SK-N-SH (cell line): ENCODE measurements around the gene HUNK. TPM values are rescaled to one million over a fixed set of nuclear protein-coding genes. Genes with fewer than 3 reads are reported as not detected.

Experiments
- CTCF ChIA-PET: fragments of 300-600, 350-600 bp; formaldehyde crosslinking; extraction: SDS; loops from one replicate; lab custom pipeline; 2021; lab: Yijun Ruan, JAX
- POLR2A ChIA-PET: fragments of 350-600 bp; sonication (Branson Sonifier 250); formaldehyde crosslinking; extraction: SDS; loops from one replicate; lab custom pipeline; 2020; ENCODE audit warnings: antibody characterized with exemption, inconsistent platforms; lab: Yijun Ruan, JAX
- DNase-seq: peaks from one replicate; pipeline ENCODE4 v3.0.0; 2012
- H2AFZ ChIP-seq: fragments of 200-600 bp; sonication (generic); 2 replicates; pipeline ENCODE4 v1.8.1; 2016; ENCODE audit warnings: antibody characterized with exemption, mild to moderate bottlenecking, low read depth
- H3F3A ChIP-seq: fragments of 200-600 bp; sonication (generic); replicated peaks from 2 replicates; pipeline ENCODE3; 2016; ENCODE audit warnings: antibody characterized with exemption, mild to moderate bottlenecking; ENCODE audit not compliant: insufficient read depth
- H3K27ac ChIP-seq, 2 experiments: fragments of 200-500 bp in 1 of 2; fragments of 200-600 bp in 1 of 2; sonication (Bioruptor generic) in 1 of 2; sonication (generic), shearing (Covaris generic) in 1 of 2; 2 replicates each; pipeline versions ENCODE4 v1.5.1 to v1.6.1; 2014 to 2016; ENCODE audit warnings: low read depth in 2 of 2, inconsistent platforms in 1 of 2, low read length in 1 of 2, mild to moderate bottlenecking in 1 of 2, mixed read lengths in 1 of 2
- H3K27me3 ChIP-seq: fragments of 200-600 bp; sonication (generic), shearing (Covaris generic); 2 replicates; pipeline ENCODE4 v1.6.1; 2016; ENCODE audit warnings: mixed run types; ENCODE audit not compliant: insufficient read depth
- H3K36me3 ChIP-seq, 2 experiments: fragments of 200-500 bp in 1 of 2; fragments of 200-600 bp in 1 of 2; sonication (Bioruptor generic) in 1 of 2; sonication (generic) in 1 of 2; replicated peaks in 1 of 2; 2 replicates each; pipeline versions ENCODE3 to v1.5.1; 2014 to 2016; ENCODE audit warnings: low read length in 1 of 2, mild to moderate bottlenecking in 1 of 2; ENCODE audit not compliant: insufficient read depth in 2 of 2, control insufficient read depth in 1 of 2
- H3K4me1 ChIP-seq, 2 experiments: fragments of 200-500 bp in 1 of 2; fragments of 200-600 bp in 1 of 2; sonication (Bioruptor generic) in 1 of 2; sonication (generic), shearing (Covaris generic) in 1 of 2; 2 replicates each; pipeline versions ENCODE4 v1.5.1 to v1.6.1; 2014 to 2016; ENCODE audit warnings: low read depth in 1 of 2, low read length in 1 of 2, mixed run types in 1 of 2; ENCODE audit not compliant: insufficient read depth in 2 of 2, control insufficient read depth in 1 of 2
- H3K4me2 ChIP-seq: fragments of 200-600 bp; sonication (generic), shearing (Covaris generic); 2 replicates; pipeline ENCODE4 v1.6.1; 2017; ENCODE audit warnings: mixed run types
- H3K4me3 ChIP-seq, 2 experiments: fragments of 200-500 bp in 1 of 2; fragments of 200-600 bp in 1 of 2; sonication (Bioruptor generic) in 1 of 2; sonication (generic), shearing (Covaris generic) in 1 of 2; 2 replicates each; pipeline versions ENCODE4 v1.5.1 to v1.8.1; 2014 to 2016; ENCODE audit warnings: low read depth in 2 of 2, inconsistent platforms in 1 of 2, low read length in 1 of 2, mild to moderate bottlenecking in 1 of 2, mixed read lengths in 1 of 2, moderate library complexity in 1 of 2
- H3K79me2 ChIP-seq: fragments of 200-600 bp; sonication (generic); 2 replicates; pipeline ENCODE4 v1.8.1; 2017; ENCODE audit warnings: mild to moderate bottlenecking; ENCODE audit not compliant: insufficient read depth
- H3K9ac ChIP-seq: fragments of 200-600 bp; sonication (generic); 2 replicates; pipeline ENCODE4 v1.6.1; 2017; ENCODE audit warnings: mixed run types
- H3K9me2 ChIP-seq: fragments of 200-600 bp; sonication (generic); 2 replicates; pipeline ENCODE4 v1.6.1; 2017; ENCODE audit warnings: mixed run types
- H3K9me3 ChIP-seq: fragments of 200-600 bp; sonication (generic); 2 replicates; pipeline ENCODE4 v1.6.1; 2017; ENCODE audit warnings: mixed run types, mild to moderate bottlenecking, moderate library complexity
- H4K20me1 ChIP-seq: fragments of 200-600 bp; sonication (generic); 2 replicates; pipeline ENCODE4 v1.6.1; 2017; ENCODE audit warnings: mild to moderate bottlenecking, mixed run types; ENCODE audit not compliant: insufficient read depth
- CTCF ChIP-seq: fragments of 200-600 bp; sonication (generic); IDR thresholded peaks from 2 replicates; pipeline ENCODE4 v1.6.1; 2017; ENCODE audit warnings: antibody characterized with exemption, mild to moderate bottlenecking, moderate library complexity
- ELF1 ChIP-seq: IDR thresholded peaks from 2 replicates; pipeline ENCODE4 v1.4.0; 2012
- EZH2phosphoT487 ChIP-seq: fragments of 200-600 bp; sonication (generic); IDR thresholded peaks from 2 replicates; pipeline ENCODE4 v1.6.1; 2017; ENCODE audit warnings: low read depth, mixed run types, mild to moderate bottlenecking, antibody characterized with exemption, moderate library complexity, borderline replicate concordance
- FOSL2 ChIP-seq: IDR thresholded peaks from 2 replicates; pipeline ENCODE4 v1.4.0; 2012; ENCODE audit warnings: low read depth, mild to moderate bottlenecking, moderate library complexity, borderline replicate concordance
- FOXJ3 ChIP-seq: sonication (generic); formaldehyde crosslinking; IDR thresholded peaks from 2 replicates; pipeline ENCODE4 v1.5.1; 2020; ENCODE audit warnings: mild to moderate bottlenecking, missing genetic modification reagents
- FOXM1 ChIP-seq: IDR thresholded peaks from 2 replicates; pipeline ENCODE4 v1.4.0; 2012; ENCODE audit warnings: low read depth, mild to moderate bottlenecking
- GABPA ChIP-seq: IDR thresholded peaks from 2 replicates; pipeline ENCODE4 v1.4.0; 2012; ENCODE audit warnings: low read depth, mild to moderate bottlenecking
- GATA2 ChIP-seq: sonication (generic); formaldehyde crosslinking; IDR thresholded peaks from 2 replicates; pipeline ENCODE4 v1.5.0; 2020; ENCODE audit warnings: mild to moderate bottlenecking, missing genetic modification reagents
- IRF3 ChIP-seq: fragments of 150-350 bp; IDR thresholded peaks from 2 replicates; pipeline ENCODE4 v1.6.1; 2016; ENCODE audit warnings: mild to moderate bottlenecking, low read depth, low read length
- NFIC ChIP-seq: IDR thresholded peaks from 2 replicates; pipeline ENCODE4 v1.4.0; 2012; ENCODE audit warnings: borderline replicate concordance
- NRF1 ChIP-seq: IDR thresholded peaks from 2 replicates; pipeline ENCODE4 v1.6.1; 2012; ENCODE audit warnings: low read depth, mild to moderate bottlenecking, low read length
- RAD21 ChIP-seq: IDR thresholded peaks from 2 replicates; pipeline ENCODE4 v1.6.1; 2012; ENCODE audit warnings: mild to moderate bottlenecking, low read length
- RCOR1 ChIP-seq: fragments of 150-350 bp; IDR thresholded peaks from 2 replicates; pipeline ENCODE4 v1.6.1; 2017; ENCODE audit warnings: antibody characterized with exemption, low read length
- REST ChIP-seq: IDR thresholded peaks from 2 replicates; pipeline ENCODE4 v1.6.1; 2012; ENCODE audit warnings: mild to moderate bottlenecking, low read depth, low read length, moderate library complexity
- SIN3A ChIP-seq: IDR thresholded peaks from 2 replicates; pipeline ENCODE4 v1.6.1; 2012; ENCODE audit warnings: low read depth, mild to moderate bottlenecking, low read length, moderate library complexity, borderline replicate concordance
- SMC3 ChIP-seq: IDR thresholded peaks from 2 replicates; pipeline ENCODE4 v1.6.1; 2012; ENCODE audit warnings: low read depth, low read length, improper control_type of control experiment
- TCF12 ChIP-seq: IDR thresholded peaks from 2 replicates; pipeline ENCODE4 v1.4.0; 2012
- USF1 ChIP-seq: IDR thresholded peaks from 2 replicates; pipeline ENCODE4 v1.4.0; 2012; ENCODE audit warnings: low read depth, borderline replicate concordance
- USF2 ChIP-seq: fragments of 150-350 bp; IDR thresholded peaks from 2 replicates; pipeline ENCODE4 v1.6.1; 2017; ENCODE audit warnings: antibody characterized with exemption, low read length, low read depth, borderline replicate concordance
- WGBS: methylation state at CpG from one replicate; pipeline ENCODE4 v1.1.6; 2017; ENCODE audit warnings: low lambda C conversion rate; 5-methylcytosine and 5-hydroxymethylcytosine counted together
- polyA plus RNA-seq, 3 experiments: library from polyadenylated mRNA; depleted of rRNA; stranded (reverse); fragments of >200 nt; gene quantifications; 2 replicates each; pipeline ENCODE4 v1.2.3, GENCODE V29; 2012

HUNK gene
- polyA plus RNA-seq, 1 of the 3 experiments (the other 2 are of a cell fraction) = 0.31 TPM

- no peaks in the 10 kb centered on the region for H3F3A ChIP-seq
- H3K36me3 ChIP-seq = no peaks in the 10 kb centered on the region
- peaks cover 0 to 10% of the 10 kb centered on the region in 2 experiments; a peak in 2 of 4 replicates for H3K4me1 ChIP-seq
- no peak for DNase-seq
- H3K9me2 ChIP-seq = no peaks in the 10 kb centered on the region
- H4K20me1 ChIP-seq = no peaks in the 10 kb centered on the region
- H3K4me2 ChIP-seq = no peak overlapping the region
- no peak overlapping the region for H2AFZ ChIP-seq
- no peak overlapping the region for H3K9ac ChIP-seq
- 83% methylated on average over 18 of the region's 18 CpGs for WGBS
- CTCF ChIA-PET = no interaction called here
- H3K27me3 ChIP-seq = no peaks in the 10 kb centered on the region
- TF ChIP-seq ELF1 (no peak), IRF3 (no peak), NFIC (no peak), FOXM1 (no peak), USF1 (no peak), EZH2phosphoT487 (no peak), RCOR1 (no peak), REST (no peak), GABPA (no peak), CTCF (no peak), SMC3 (no peak), SIN3A (no peak), USF2 (no peak), TCF12 (no peak), GATA2 (CRISPR knock-in tag) (no peak), NRF1 (no peak), FOSL2 (no peak), FOXJ3 (no peak), RAD21 (no peak)
- POLR2A ChIA-PET = no interaction called here
- no peak overlapping the region for H3K4me3 ChIP-seq
- no peak overlapping the region for H3K27ac ChIP-seq
- no peaks in the 10 kb centered on the region for H3K79me2 ChIP-seq
- H3K9me3 ChIP-seq = no peaks in the 10 kb centered on the region
Measured at GRCh38 chr21:31909153-31910073, 36.6 kb downstream of the HUNK start.
